HG02571 (cell line): ENCODE data around the gene SPDYE4.

Experiments used
- ATAC-seq: cut with Tn5 transposase; IDR thresholded peaks from one replicate; pipeline ENCODE4 v1.9.1; 2021; ENCODE audit warnings: mild to moderate bottlenecking, moderate library complexity; ENCODE audit not compliant: unreplicated experiment

The SPDYE4 gene

DNA sequence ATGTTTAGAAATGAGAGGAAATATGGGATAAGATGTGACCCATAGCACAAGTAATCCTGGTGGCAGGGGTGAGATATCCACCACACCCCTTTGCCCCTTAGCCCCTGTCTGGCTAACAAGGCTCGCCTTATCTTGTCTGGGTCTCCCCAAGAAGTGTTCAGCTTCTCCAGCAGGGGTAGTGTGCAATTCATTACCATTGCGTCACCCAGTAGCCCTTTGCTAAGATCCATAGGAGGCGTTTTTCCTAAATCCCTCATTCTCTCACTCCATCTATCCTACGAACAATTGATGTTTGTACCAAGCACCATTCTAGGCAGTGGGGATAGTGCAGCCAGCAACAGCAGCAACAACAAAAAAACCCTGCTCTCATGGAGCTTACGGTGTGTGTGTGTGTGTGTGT lies 44.5 kb downstream of the SPDYE4 start:
- ATAC-seq: no peak

DNA sequence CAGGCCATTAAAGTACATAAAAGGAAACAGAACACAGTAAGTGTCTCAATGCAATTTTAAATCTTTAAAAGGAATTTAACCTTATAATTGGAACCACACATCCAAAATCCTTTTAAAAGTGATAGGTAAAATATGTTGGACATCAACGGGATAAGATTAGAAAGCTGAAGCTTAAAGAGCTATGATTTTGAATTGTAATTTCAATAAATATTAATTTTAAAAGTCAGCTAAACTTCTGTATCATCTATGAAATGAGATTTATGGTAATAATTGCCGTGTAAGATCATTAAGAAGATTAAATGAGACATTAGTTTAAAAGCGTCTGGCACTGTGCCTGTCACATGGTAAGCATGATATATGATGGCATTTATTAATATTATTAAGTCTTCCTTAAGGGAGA lies 45.0 kb downstream of the SPDYE4 start:
- no peak for ATAC-seq

DNA sequence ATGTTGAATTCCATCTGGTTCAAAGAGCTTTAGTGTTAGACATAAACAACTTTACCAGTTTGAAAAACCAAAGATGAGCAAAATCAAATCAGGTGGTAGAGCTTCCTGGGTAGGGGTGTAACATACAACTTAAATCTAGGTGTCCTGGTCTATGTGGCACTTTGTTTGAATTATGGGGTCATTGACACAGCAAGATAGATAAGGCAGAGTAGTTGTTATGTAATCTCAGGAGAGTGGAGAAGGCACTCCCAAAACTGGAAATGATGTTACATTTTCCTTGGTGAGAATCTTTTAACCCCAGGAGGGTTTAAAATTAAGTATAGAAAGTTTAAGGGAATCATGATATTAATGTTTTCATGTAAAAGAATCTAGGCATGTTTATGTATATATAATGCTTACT lies 45.6 kb downstream of the SPDYE4 start:
- ATAC-seq: no peak

DNA sequence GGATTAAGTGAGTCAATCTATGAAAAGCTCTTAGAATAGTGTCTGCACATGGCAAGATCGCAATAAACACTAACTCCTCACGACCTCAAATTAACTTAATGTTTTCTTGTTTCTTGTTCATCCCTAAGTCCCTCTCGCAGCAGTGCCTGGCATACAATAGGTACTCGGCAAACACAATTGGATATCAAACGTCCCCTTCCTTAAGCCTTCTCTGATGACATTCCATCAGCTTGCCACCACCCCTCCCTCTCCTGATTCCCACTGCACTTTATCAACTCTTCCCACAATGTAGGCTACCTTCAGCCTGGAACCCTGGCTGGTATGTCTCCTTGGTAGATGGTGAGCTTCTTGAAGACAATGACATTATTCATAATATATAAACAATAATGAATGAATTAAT lies 47.1 kb downstream of the SPDYE4 start:
- ATAC-seq: no peak

DNA sequence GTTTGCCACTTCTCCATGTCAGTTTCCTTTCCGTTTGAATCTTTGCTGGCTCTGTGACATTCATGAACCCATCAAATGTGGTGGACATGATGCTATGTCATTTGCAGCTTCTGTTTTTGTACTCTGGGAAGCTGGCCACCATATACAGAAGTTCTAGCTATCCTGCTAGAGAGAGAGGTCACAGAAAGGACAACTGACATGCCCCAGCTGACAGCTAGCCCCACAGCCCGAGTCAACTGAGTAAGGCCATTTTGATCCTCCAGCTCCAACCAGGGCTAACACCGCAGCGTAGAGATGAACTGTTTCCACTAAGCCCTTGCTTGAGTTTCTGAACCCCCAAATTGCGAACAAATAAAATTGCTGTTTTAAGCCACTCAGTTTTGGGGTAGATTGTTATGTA lies 47.5 kb downstream of the SPDYE4 start:
- no peak for ATAC-seq

DNA sequence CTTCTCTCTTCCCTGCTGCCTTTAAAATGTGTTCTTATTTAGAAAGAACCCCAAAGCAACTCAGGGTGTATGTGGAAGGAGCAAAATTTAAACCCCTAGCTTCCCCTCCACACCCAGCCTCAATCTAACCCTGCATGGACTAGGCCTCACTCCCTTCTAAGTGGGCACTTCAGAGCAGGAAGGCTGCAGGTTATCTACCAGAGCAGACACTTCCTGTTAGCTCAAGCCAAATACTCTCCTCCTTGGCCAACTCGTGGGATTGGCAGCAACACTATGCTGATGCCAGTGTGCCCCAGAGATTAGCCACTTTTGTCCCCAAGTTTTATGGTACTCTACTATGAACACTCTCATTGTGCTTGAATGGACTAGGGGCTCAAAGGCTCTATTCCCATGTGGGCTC lies 49.3 kb downstream of the SPDYE4 start:
- no peak for ATAC-seq

DNA sequence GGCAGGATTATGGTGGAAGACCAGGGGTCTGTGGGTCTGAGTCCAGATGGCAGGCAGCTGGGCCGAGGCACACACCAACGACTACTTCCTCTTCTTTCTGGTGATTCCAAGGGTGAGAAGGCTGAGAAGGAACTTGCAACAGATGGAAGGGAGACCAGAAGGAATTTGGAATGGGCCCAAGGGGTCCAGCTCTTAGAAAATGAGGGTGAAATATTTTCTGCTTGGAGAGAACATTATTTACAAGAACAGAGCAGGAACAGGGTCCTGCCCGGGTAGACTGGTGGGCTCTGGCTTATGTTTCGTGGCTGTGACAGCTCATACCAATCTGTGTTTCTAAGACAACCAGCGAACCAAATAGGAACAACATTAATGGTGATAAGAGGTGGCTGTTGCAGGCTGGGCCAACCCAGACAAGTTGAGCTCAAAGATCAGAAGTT lies 50.3 kb downstream of the SPDYE4 start:
- ATAC-seq: no peak

DNA sequence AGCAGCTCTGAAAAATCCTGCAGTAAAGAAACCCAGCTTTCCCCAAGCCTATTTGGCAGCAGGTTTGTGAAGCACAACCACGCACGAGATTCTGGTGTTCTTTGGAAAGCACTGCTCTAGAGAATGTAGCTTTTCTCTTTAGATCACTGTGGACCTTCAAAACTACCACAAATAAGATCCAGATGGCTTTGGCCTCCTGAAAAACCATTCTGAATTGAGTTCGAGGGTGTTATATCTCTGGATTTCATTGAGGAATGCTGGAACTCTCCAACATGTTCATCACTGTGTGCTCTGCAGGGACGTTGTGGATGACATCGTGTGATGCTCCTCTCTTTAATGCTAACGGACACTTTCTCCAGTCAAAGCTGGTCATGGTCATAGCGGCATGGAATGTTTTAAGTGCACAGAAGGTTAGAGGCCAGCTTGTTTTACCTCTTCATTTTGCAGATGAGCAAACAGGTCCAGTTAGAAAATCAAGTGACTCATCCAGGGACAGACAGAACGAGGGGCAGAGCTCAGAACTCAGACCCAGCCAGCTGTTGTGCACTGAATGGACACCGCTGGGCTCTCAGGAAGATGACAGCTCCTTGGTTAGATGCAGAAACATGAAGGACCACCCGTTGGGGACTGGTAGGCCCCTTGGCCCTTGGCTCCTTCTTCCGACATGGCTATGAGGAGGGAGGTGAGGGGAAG lies 50.9 kb downstream of the SPDYE4 start:
- ATAC-seq: no peak

DNA sequence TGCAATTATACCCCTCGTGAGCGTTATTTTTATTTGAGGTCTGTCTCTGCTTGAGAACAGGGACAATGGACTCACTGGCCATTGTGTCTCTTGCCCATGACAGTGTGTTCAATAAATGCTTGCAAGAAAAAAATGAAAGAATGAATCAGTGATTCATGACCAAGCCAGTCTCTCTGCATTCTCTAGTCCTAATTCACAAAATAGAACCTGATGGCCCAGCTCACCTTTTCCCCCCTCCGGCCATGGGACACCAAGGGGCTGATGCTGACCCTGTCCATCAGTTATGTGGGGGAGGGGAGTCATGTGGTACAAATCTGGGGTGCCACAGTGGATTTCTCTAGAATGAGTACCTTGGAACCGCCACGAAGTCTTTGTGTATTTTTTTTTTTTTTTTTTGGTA lies 51.9 kb downstream of the SPDYE4 start:
- no peak for ATAC-seq

DNA sequence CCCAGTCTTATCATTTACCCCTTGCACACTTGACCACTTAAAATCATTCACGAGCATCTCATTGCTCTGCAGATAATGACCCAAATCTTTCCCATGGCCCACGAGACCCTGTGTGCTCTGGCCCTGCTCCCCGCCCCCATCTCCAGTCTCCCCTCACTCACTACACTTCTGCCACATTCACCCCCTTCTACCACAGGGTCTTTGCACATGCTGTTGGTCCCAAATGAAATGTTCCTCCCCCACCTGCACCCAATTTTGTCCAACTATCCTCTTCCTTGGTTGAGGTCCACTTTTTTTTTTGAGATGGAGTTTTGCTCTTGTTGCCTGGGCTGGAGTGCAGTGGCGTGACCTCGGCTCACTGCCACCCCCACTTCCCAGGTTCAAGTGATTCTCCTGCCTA lies 52.9 kb downstream of the SPDYE4 start:
- no peak for ATAC-seq

DNA sequence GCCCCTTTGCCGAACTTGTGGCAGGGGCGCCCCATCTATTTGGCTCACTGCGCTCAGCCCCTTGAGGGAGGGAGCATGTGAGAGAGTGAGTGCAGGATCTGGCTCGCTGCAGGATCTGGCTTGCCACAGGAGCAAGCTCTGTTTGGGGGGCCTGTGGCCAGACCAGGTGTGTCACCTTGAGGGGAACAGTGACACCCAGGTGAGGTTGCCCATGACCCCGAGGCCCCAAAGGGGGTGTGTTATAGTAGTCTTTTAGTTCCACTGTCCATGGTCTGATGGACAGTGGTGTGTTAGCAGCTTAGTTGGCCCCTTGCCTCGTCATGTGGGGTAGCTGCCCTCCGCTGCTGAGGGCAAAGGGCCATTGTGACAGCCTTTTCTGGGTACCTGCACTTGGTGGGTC lies 55.3 kb downstream of the SPDYE4 start:
- no peak for ATAC-seq

DNA sequence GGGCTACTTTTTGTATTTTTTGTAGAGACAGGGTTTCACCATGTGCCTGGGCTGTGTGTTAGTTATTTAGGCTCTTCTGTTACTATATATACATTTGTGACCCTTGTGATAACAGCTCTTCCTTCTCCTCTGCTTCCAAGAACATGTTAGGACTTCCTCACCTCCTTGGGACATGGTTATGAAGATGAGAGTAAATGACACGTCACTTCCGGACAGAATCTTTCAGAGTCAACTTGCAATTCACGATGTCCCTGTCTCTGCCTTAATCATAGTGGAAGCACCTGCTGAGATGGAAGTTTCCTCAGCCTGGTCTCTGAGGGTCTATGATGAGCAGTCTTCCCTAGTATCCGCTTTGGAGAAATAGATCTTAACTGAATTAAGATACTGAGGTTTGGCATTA lies 56.6 kb downstream of the SPDYE4 start:
- ATAC-seq: no peak

DNA sequence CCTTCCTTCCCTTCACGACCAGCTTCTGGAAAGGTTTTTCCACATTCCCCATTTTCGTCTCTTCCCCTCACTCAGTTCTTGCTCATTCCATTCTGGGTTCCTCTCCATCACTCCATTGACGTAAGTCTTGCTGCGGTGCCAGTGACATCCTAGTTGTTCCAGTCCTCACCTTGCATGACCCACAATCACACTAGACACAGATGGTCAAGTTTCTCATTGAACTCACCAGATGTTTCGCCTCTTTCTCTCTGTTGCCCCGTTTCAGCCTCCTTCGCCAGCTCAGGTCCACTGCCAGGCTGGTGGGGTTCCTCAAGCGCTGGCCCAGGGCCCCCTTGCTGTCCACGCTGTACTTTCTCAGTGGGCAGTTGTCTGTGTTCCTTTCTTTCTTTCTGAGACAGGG lies 57.1 kb downstream of the SPDYE4 start:
- no peak for ATAC-seq
